Neural cell (in vitro differentiated cells): ENCODE data around the gene UBL4A. TPM values are rescaled to one million over a fixed set of nuclear protein-coding genes. Genes with fewer than 3 reads are reported as not detected.

Source experiments
- H2AFZ ChIP-seq: fragments of 200-600, 300-800 bp; sonication (generic), shearing (Covaris generic); 2 replicates; pipeline ENCODE4 v1.6.0; 2014; ENCODE audit warnings: low read depth, mild to moderate bottlenecking, antibody characterized with exemption, low read length, moderate library complexity
- H3F3A ChIP-seq: fragments of 200-600 bp; shearing (Covaris generic); 2 replicates; pipeline ENCODE4 v1.6.1; 2016; ENCODE audit warnings: mild to moderate bottlenecking, moderate library complexity, mixed read lengths, antibody characterized with exemption, low read length; ENCODE audit not compliant: insufficient read depth, poor library complexity, severe bottlenecking
- H3K27ac ChIP-seq: fragments of 200-600, 300-800 bp; sonication (generic), shearing (Covaris generic); 2 replicates; pipeline ENCODE4 v1.5.1; 2014; ENCODE audit warnings: mild to moderate bottlenecking, low read length, moderate library complexity
- H3K27me3 ChIP-seq: fragments of 300-800, 200-600 bp; sonication (generic), shearing (Covaris generic); 2 replicates; pipeline ENCODE4 v1.6.0; 2014; ENCODE audit warnings: mild to moderate bottlenecking, low read depth, low read length, moderate library complexity; ENCODE audit not compliant: insufficient read depth
- H3K36me3 ChIP-seq: fragments of 300-800, 200-600 bp; sonication (generic), shearing (Covaris generic); 2 replicates; pipeline ENCODE4 v1.5.1; 2014; ENCODE audit warnings: mild to moderate bottlenecking, antibody characterized with exemption, low read length, moderate library complexity; ENCODE audit not compliant: insufficient read depth
- H3K4me2 ChIP-seq: fragments of 300-800, 200-600 bp; sonication (generic), shearing (Covaris generic); 2 replicates; pipeline ENCODE4 v1.6.0; 2014; ENCODE audit warnings: mild to moderate bottlenecking, low read length
- H3K4me3 ChIP-seq: fragments of 300-800, 200-600 bp; sonication (generic), shearing (Covaris generic); 2 replicates; pipeline ENCODE4 v1.5.1; 2014; ENCODE audit warnings: mild to moderate bottlenecking, low read length, moderate library complexity
- H3K79me2 ChIP-seq: fragments of 200-600 bp; shearing (Covaris generic); replicated peaks from 2 replicates; pipeline ENCODE4 v1.6.0; 2014; ENCODE audit warnings: mild to moderate bottlenecking, low read length, moderate library complexity; ENCODE audit not compliant: insufficient read depth
- H3K9ac ChIP-seq: fragments of 300-800, 200-600 bp; sonication (generic), shearing (Covaris generic); 2 replicates; pipeline ENCODE4 v1.6.1; 2016; ENCODE audit warnings: mild to moderate bottlenecking, low read length, mixed read lengths
- H3K9me2 ChIP-seq: fragments of 200-600 bp; shearing (Covaris generic); 2 replicates; pipeline ENCODE4 v1.6.1; 2016; ENCODE audit warnings: mild to moderate bottlenecking, low read length, mixed read lengths; ENCODE audit not compliant: insufficient read depth
- H3K9me3 ChIP-seq: fragments of 200-600, 300-800 bp; sonication (generic), shearing (Covaris generic); 2 replicates; pipeline ENCODE4 v1.6.1; 2016; ENCODE audit warnings: mild to moderate bottlenecking, mixed run types, low read length, moderate library complexity, mixed read lengths
- H4K20me1 ChIP-seq: fragments of 200-600 bp; shearing (Covaris generic); 2 replicates; pipeline ENCODE4 v1.6.1; 2016; ENCODE audit warnings: mild to moderate bottlenecking, mixed run types; ENCODE audit not compliant: insufficient read depth
- EP300 ChIP-seq: fragments of 450-650 bp; conservative IDR thresholded peaks from 2 replicates; pipeline ENCODE4 v1.6.1; 2014; ENCODE audit warnings: antibody characterized with exemption, mild to moderate bottlenecking, moderate library complexity; ENCODE audit not compliant: poor library complexity, severe bottlenecking
- EZH2 ChIP-seq: fragments of 200-600, 300-800 bp; shearing (Covaris generic), sonication (generic); IDR thresholded peaks from 2 replicates; pipeline ENCODE4 v1.6.1; 2014; ENCODE audit warnings: antibody characterized with exemption, low read length, borderline replicate concordance, mild to moderate bottlenecking; ENCODE audit not compliant: insufficient read depth, poor library complexity, severe bottlenecking
- MXI1 ChIP-seq: fragments of 450-650 bp; conservative IDR thresholded peaks from 2 replicates; pipeline ENCODE4 v1.6.1; 2014; ENCODE audit warnings: antibody characterized with exemption, mild to moderate bottlenecking; ENCODE audit not compliant: poor library complexity, severe bottlenecking
- POLR2AphosphoS5 ChIP-seq: IDR thresholded peaks from 2 replicates; pipeline ENCODE4 v1.6.1; 2012
- RAD21 ChIP-seq: fragments of 450-650 bp; conservative IDR thresholded peaks from 2 replicates; pipeline ENCODE4 v1.6.1; 2014; ENCODE audit warnings: antibody characterized with exemption, mild to moderate bottlenecking, moderate library complexity
- REST ChIP-seq: IDR thresholded peaks from 2 replicates; pipeline ENCODE4 v1.6.1; 2012; ENCODE audit warnings: borderline replicate concordance
- SMC3 ChIP-seq: fragments of 450-650 bp; conservative IDR thresholded peaks from 2 replicates; pipeline ENCODE4 v1.6.1; 2014; ENCODE audit warnings: antibody characterized with exemption, mild to moderate bottlenecking, moderate library complexity; ENCODE audit not compliant: poor library complexity
- TAF1 ChIP-seq: IDR thresholded peaks from 2 replicates; pipeline ENCODE4 v1.6.1; 2012; ENCODE audit warnings: low read depth
- polyA plus RNA-seq: library from polyadenylated mRNA; depleted of rRNA; stranded (reverse); fragments of >200 nt; gene quantifications from 2 replicates; pipeline ENCODE4 v1.2.3, GENCODE V29; 2014
- TF ChIP-seq, protein P1 (sequence below): fragments of 450-650 bp; IDR thresholded peaks from 2 replicates; pipeline ENCODE4 v1.5.1; 2014; ENCODE audit warnings: antibody characterized with exemption, mild to moderate bottlenecking, moderate library complexity; ENCODE audit not compliant: poor library complexity, severe bottlenecking

The UBL4A gene
- polyA plus RNA-seq, 1 donor from 2014 or later = 28.5 TPM

DNA sequence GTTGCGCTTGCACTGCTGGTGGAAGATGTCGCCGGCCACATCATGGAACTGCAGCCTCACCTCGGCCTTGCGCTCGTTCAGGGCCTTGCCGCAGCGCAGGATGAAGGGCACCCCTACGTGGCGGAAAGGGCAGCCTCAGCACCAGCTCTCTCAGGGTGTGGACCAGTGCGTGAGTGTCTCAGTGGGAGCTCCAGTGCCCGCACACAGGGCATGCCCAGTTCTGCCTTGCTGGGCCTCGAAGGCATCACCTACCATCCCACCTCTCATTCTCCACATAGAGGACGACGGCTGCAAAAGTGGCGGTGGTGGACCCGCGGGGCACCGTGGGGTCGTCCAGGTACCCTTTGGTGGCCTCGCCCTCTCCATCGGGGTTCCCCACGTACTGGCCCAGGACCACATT, 46.3 kb upstream of the UBL4A start (continued):
- TF ChIP-seq EZH2 = no peak
- TF ChIP-seq, protein P1, sequence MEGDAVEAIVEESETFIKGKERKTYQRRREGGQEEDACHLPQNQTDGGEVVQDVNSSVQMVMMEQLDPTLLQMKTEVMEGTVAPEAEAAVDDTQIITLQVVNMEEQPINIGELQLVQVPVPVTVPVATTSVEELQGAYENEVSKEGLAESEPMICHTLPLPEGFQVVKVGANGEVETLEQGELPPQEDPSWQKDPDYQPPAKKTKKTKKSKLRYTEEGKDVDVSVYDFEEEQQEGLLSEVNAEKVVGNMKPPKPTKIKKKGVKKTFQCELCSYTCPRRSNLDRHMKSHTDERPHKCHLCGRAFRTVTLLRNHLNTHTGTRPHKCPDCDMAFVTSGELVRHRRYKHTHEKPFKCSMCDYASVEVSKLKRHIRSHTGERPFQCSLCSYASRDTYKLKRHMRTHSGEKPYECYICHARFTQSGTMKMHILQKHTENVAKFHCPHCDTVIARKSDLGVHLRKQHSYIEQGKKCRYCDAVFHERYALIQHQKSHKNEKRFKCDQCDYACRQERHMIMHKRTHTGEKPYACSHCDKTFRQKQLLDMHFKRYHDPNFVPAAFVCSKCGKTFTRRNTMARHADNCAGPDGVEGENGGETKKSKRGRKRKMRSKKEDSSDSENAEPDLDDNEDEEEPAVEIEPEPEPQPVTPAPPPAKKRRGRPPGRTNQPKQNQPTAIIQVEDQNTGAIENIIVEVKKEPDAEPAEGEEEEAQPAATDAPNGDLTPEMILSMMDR = no peak

GRCh38 chrX:154531626-154532025, 45.2 kb upstream of the UBL4A start:
- TF ChIP-seq RAD21 = no peak
- no peak for TF ChIP-seq REST
- TF ChIP-seq MXI1 = no peak
- Histone ChIP-seq H3K36me3 (no peaks in the 10 kb centered on the region), H2AFZ (no peak overlapping the region), H3K9me3 (no peaks in the 10 kb centered on the region), H3K9me2 (no peaks in the 10 kb centered on the region), H3K79me2 (no peaks in the 10 kb centered on the region), H3F3A (no peaks in the 10 kb centered on the region), H3K27me3 (no peaks in the 10 kb centered on the region), H4K20me1 (no peaks in the 10 kb centered on the region), H3K9ac (no peak overlapping the region), H3K27ac (no peak overlapping the region), H3K4me3 (no peak overlapping the region), H3K4me2 (no peak overlapping the region)

DNA sequence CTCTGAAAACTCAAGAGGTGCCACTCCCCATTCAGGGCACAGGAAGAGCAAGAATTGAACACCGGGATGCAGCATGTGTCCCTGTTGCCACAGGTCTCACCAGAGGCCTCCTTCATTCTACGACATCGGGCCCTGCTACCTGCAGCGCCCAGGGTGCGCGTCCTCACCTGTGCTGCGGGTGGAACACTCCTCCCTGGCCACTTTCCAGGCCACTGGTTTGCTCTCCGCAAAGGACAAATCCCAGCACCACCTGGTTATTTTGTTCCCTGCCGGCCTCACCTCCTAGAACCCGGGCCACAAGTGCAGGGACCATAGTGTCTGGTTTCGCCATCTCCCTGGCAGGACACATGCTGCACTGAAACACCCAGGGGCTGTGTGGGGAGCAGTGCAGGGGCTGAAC, 43.9 kb upstream of the UBL4A start:
- H3K9me2 ChIP-seq = no peaks in the 10 kb centered on the region

More for the DNA sequence above, 43.9 kb upstream of the UBL4A start:
- H3K36me3 ChIP-seq = no peaks in the 10 kb centered on the region
- H3F3A ChIP-seq = no peaks in the 10 kb centered on the region
- H3K79me2 ChIP-seq = no peaks in the 10 kb centered on the region
- no peak overlapping the region for H3K9ac ChIP-seq
- H3K27ac ChIP-seq = no peak overlapping the region
- H3K27me3 ChIP-seq = no peaks in the 10 kb centered on the region
- no peaks in the 10 kb centered on the region for H3K9me3 ChIP-seq
- no peak overlapping the region for H3K4me3 ChIP-seq
- H4K20me1 ChIP-seq = no peaks in the 10 kb centered on the region
- TF ChIP-seq SMC3 = no peak
- no peak for TF ChIP-seq RAD21
- no peak for TF ChIP-seq EZH2
- no peak for TF ChIP-seq EP300
- TF ChIP-seq MXI1 = no peak
- TF ChIP-seq, protein P1 = no peak
- no peak for TF ChIP-seq TAF1
- no peak for TF ChIP-seq REST
- no peak for TF ChIP-seq POLR2AphosphoS5
- no peak overlapping the region for H3K4me2 ChIP-seq
- H2AFZ ChIP-seq = no peak overlapping the region
